ENCODE data around the gene ACVR2A.

DNA sequence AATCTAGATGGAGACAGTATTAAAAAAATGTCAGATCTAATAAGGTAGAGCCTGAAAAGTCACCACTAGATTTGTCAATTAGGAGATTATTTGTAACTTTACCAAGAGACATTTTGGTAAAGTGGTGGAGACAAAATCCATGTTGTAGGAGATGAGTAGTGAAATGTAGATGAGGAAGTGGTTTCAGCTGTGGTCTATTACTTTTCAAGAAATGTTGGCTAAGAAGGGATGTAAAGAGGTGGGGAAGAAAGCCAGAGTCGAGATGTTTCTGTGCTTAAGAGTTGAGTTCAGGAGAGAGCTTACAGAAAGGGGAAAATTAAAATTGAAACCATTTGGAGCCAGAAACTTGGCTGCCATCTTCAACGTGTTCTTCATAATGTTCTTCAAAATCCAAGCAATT, 22.2 kb downstream of the ACVR2A start:
- TF ChIP-seq, protein P1, sequence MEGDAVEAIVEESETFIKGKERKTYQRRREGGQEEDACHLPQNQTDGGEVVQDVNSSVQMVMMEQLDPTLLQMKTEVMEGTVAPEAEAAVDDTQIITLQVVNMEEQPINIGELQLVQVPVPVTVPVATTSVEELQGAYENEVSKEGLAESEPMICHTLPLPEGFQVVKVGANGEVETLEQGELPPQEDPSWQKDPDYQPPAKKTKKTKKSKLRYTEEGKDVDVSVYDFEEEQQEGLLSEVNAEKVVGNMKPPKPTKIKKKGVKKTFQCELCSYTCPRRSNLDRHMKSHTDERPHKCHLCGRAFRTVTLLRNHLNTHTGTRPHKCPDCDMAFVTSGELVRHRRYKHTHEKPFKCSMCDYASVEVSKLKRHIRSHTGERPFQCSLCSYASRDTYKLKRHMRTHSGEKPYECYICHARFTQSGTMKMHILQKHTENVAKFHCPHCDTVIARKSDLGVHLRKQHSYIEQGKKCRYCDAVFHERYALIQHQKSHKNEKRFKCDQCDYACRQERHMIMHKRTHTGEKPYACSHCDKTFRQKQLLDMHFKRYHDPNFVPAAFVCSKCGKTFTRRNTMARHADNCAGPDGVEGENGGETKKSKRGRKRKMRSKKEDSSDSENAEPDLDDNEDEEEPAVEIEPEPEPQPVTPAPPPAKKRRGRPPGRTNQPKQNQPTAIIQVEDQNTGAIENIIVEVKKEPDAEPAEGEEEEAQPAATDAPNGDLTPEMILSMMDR (IDR thresholded peaks at IDR 0.05; ENCODE audit: low read depth, low read length): no peak
- TF ChIP-seq EZH2phosphoT487 (IDR thresholded peaks at IDR 0.05; ENCODE audit: low read depth): no peak

All from OCI-LY3 (cell line).